ENCODE data around the gene PNMA8A.

- no peak for TF ChIP-seq CTCF (conservative IDR thresholded peaks at IDR 0.05 in 1 of 2, IDR thresholded peaks at IDR 0.05 in 1 of 2; ENCODE audit: extremely low read depth in 1 of 2, insufficient read depth in 1 of 2, low read depth in 1 of 2, low read length in 2 of 2)
- TF ChIP-seq EZH2 (IDR thresholded peaks at IDR 0.05; ENCODE audit: borderline replicate concordance, low read length) = no peak
Measured at GRCh38 chr19:46499692-46500091, 28.3 kb upstream of the PNMA8A start.

Data from mammary epithelial cell (primary cell).